Measurements from ENCODE around the gene TMC8.
A peak's percentile ranks its signal among the peaks of the same experiment; 100 is the strongest.

Gene TMC8

DNA sequence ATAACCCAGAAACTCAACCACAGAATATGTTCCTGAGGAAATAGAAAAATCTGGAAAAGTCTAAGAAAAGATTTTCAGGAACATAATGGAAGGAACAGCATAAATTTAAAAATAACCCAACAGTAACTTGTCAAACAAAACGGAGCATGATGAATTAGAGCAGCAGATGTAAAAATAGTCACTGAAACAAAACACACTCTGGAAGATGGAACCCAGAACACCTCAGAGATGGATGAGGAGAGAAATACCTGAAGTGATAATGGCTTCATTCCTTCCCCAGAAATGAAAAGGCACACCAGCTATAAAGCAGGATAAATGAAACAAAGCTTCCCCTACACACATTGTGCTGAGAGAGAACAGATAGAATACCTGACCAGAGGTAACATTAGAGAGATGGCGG is 49.9 kb downstream of the TMC8 start:
- ATAC-seq (replicated peaks; ENCODE audit: extremely low read depth, poor library complexity, severe bottlenecking) = no peak
- peak overlapping the region; percentile 87 for H3K27ac Mint-ChIP-seq (ENCODE audit: low read depth)
- no peaks in the 10 kb centered on the region for H3K9me3 Mint-ChIP-seq
- H3K36me3 Mint-ChIP-seq (ENCODE audit: insufficient read depth) = peaks cover 3% of the 10 kb centered on the region
- H3K27me3 Mint-ChIP-seq = no peaks in the 10 kb centered on the region
- no peak for DNase-seq (ENCODE audit: low spot score in 2 of 2)
- peaks cover 19% of the 10 kb centered on the region for H3K4me1 Mint-ChIP-seq
- H3K4me3 Mint-ChIP-seq = peak overlapping the region; percentile 60

DNA sequence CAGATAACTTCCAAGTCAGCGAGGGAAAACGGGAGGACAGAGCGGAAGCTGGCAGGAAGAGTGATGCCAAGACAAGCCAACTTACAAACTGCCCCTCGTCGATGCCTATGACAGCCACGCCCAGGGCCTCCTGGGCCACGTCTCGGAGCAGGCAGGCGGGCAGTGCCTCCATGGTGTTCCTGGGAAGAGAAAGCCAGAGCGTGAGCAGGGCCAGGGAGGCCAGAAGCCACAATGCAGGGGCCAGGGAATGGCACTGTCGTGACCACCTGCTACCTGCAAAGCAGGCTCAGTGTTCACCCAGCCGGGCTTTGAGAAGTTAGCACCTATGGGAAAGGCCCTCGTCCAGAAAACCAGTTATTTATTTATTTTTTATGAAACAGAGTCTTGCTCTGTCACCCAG is 51.9 kb downstream of the TMC8 start:
- Mint-ChIP-seq H3K4me3 (no peak overlapping the region), H3K4me1 (peaks cover 12% of the 10 kb centered on the region)

DNA sequence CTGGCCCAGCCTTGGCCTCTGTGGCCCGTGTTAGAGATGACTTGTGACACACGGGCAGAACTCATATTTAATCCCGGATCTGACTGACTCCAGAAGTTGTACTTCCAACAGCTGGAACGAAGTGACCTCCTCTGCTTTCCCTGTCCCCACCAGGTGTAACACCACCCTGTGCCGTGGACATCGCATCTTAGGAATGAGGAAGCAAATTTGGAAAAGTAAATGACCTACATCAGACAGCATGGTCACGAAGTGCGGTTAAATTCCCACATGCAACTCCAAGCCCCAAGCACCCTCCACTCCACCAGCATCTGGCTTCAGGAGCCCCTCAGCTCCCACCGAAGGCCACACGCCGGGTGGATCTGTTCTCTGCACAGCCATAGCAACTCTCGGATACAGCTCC is 53.3 kb downstream of the TMC8 start:
- no peaks in the 10 kb centered on the region for H3K27me3 Mint-ChIP-seq
- no peak for ATAC-seq (replicated peaks; ENCODE audit: extremely low read depth, poor library complexity, severe bottlenecking)
- DNase-seq (ENCODE audit: low spot score in 2 of 2) = no peak
- H3K4me1 Mint-ChIP-seq = peaks cover 12% of the 10 kb centered on the region
- no peak overlapping the region for H3K27ac Mint-ChIP-seq (ENCODE audit: low read depth)
- peaks cover 5% of the 10 kb centered on the region for H3K36me3 Mint-ChIP-seq (ENCODE audit: insufficient read depth)
- no peaks in the 10 kb centered on the region for H3K9me3 Mint-ChIP-seq
- H3K4me3 Mint-ChIP-seq = no peak overlapping the region

More for the DNA sequence above, 51.9 kb downstream of the TMC8 start:
- Mint-ChIP-seq H3K9me3 (no peaks in the 10 kb centered on the region), H3K27me3 (no peaks in the 10 kb centered on the region), H3K36me3 (ENCODE audit: insufficient read depth) (peaks cover 5% of the 10 kb centered on the region), H3K27ac (ENCODE audit: low read depth) (no peak overlapping the region)
- ATAC-seq (replicated peaks; ENCODE audit: extremely low read depth, poor library complexity, severe bottlenecking) (no peak), DNase-seq (ENCODE audit: low spot score in 2 of 2) (no peak)

DNA sequence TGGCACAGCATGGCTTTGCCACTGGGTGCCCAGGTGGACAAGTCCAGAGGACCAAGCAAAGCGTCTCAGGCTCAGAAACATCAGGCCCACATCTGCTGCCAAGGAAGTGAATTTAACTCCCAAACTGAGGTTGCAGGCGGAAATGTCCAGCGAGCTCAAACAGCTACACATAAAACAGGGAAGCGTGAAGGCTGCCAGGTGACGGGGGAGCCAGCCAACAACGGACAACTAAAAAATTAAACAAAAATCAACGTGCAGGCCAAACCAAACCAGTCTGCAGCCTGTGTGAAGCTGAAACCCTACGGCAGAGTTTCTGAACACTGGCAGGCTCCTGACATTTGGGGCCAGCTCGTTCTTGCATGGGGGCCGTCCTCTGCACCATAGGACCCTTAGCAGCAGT is 53.8 kb downstream of the TMC8 start:
- no peak overlapping the region for H3K27ac Mint-ChIP-seq (ENCODE audit: low read depth)
- H3K27me3 Mint-ChIP-seq = no peaks in the 10 kb centered on the region
- H3K9me3 Mint-ChIP-seq = no peaks in the 10 kb centered on the region
- DNase-seq (ENCODE audit: low spot score in 2 of 2) (no peak), ATAC-seq (replicated peaks; ENCODE audit: extremely low read depth, poor library complexity, severe bottlenecking) (no peak)
- peaks cover 12% of the 10 kb centered on the region for H3K4me1 Mint-ChIP-seq
- H3K36me3 Mint-ChIP-seq (ENCODE audit: insufficient read depth) = peaks cover 5% of the 10 kb centered on the region
- H3K4me3 Mint-ChIP-seq = no peak overlapping the region

DNA sequence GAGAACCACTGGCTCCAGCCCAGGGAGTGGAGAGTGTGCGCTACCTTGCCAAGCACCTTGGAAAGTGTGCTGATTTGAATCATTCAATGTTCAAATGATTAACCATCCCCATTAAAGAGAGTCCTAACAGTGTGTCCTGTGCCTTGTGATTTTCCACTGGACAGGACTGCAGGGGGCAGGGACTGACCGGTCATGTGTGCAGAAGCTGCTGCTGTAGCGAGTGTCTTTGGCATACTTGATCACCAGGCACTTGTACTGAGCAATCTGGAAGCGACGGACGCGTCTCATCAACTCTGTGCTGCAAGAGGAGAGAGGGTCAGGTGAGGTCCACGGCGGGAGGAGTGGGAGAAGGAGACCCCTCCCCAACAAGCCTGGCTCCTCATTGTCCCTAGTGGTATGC is 54.3 kb downstream of the TMC8 start:
- no peak for ATAC-seq (replicated peaks; ENCODE audit: extremely low read depth, poor library complexity, severe bottlenecking)
- no peaks in the 10 kb centered on the region for H3K27me3 Mint-ChIP-seq
- H3K4me3 Mint-ChIP-seq = peak overlapping the region; percentile 11
- peaks cover 12% of the 10 kb centered on the region for H3K4me1 Mint-ChIP-seq
- DNase-seq (ENCODE audit: low spot score in 2 of 2) = no peak
- no peak overlapping the region for H3K27ac Mint-ChIP-seq (ENCODE audit: low read depth)
- no peaks in the 10 kb centered on the region for H3K9me3 Mint-ChIP-seq
- peaks cover 5% of the 10 kb centered on the region for H3K36me3 Mint-ChIP-seq (ENCODE audit: insufficient read depth)

DNA sequence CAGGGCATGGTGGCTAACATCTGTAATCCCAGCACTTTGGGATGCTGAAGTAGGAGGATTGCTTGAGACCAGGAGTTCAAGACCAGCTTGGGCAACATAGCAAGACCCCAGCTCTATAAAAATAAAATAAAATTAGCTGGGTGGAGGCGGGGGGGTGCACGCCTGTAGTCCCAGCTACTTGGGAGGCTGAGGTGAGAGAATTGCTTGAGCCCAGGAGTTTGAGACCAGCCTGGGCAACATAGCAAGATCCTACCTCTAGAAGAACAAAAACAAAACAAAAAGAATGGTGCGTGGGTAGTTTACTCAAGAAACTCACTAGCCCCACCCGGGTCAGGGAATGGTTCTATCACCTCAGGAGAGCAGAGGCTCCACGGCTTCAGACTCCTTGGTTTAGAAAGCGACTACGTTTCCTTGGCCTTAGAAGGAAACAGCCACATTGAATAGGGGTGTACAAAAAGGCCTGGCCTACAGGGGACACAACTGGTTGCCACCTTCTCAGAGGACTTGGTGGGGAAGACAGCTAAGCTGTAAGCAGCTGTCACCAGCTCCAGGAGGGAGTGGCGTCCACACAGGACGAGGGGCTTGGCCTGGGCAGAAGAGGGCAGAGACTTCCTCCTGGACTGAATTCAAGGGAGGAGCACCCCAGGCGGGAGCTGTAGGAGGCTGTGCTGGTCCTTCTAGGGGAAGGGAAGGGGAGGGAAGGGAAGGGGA is 55.6 kb downstream of the TMC8 start:
- H3K27ac Mint-ChIP-seq (ENCODE audit: low read depth) = peak overlapping the region; percentile 68
- no peak for ATAC-seq (replicated peaks; ENCODE audit: extremely low read depth, poor library complexity, severe bottlenecking)
- peaks cover 6% of the 10 kb centered on the region for H3K4me1 Mint-ChIP-seq
- H3K4me3 Mint-ChIP-seq = peak overlapping the region; percentile 65
- no peaks in the 10 kb centered on the region for H3K27me3 Mint-ChIP-seq
- peaks cover 2% of the 10 kb centered on the region for H3K36me3 Mint-ChIP-seq (ENCODE audit: insufficient read depth)
- H3K9me3 Mint-ChIP-seq = no peaks in the 10 kb centered on the region
- DNase-seq (ENCODE audit: low spot score in 2 of 2) = no peak

DNA sequence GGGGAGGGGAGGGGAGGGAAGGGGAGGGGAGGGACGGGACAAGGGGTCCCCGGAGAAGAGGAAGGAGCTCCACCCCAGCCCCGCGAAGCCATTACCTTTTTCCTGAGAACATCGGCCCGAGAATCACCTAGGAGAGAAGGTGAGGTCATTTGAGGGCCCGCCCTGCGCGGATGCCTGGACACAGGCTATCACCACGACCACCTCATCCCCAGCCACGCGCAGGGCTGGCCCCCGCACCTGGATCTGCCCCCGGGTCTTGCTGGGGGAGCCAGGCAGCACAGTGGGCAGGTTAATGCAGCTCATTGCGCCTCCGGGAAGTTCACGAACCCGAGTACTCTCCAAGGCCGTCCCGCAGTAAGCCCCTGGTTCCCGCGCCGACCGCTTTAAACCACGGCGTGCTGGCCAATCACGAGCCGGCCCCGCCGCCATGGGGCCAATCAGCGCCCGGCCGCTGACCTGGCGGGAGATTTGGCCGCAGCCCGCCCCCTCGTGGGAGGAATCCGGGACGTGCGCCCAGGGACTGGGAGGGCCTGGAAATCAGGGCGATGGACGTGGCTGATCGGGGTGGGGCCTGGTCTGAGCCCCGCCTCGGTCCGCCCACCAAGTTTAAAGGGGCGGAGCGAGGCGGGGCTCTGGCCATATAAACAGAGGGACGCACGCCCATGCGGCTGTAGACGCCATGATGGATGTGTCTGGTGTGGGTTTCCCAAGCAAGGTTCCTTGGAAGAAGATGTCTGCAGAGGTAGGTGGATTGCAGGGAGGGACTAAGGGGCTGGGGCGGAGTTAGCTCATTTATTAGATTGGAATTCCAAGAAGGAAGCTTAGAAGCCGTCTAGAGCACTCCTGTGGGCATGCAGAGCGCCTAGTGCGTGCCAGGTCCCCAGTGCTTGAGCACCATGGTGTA is 56.4 kb downstream of the TMC8 start, which contains the start of the genes AFMID and TK1:
Gene AFMID, plus strand, starts transcription at position 671 of the 904 bp plus-strand sequence. Its CDS starts 9 bp downstream, at position 680.
Gene TK1, minus strand, starts transcription at position 361 of the 904 bp plus-strand sequence. Its CDS starts 58 bp downstream, at position 303.
- no peaks in the 10 kb centered on the region for H3K9me3 Mint-ChIP-seq
- H3K36me3 Mint-ChIP-seq (ENCODE audit: insufficient read depth) = peaks cover 2% of the 10 kb centered on the region
- peak within 1 kb of the TSS; percentile 65 for H3K4me3 Mint-ChIP-seq
- H3K27me3 Mint-ChIP-seq = no peaks in the 10 kb centered on the region
- ATAC-seq (replicated peaks; ENCODE audit: extremely low read depth, poor library complexity, severe bottlenecking) (peak; percentile 88), DNase-seq (ENCODE audit: low spot score in 2 of 2) (peak; percentile 58 to 64)
- H3K27ac Mint-ChIP-seq (ENCODE audit: low read depth) = peak within 1 kb of the TSS; percentile 68
- H3K4me1 Mint-ChIP-seq = peaks cover 6% of the 10 kb centered on the region

All from central memory CD8-positive, alpha-beta T cell (primary cell).